HG02840 (cell line): ENCODE measurements around the gene USP15.
A peak's percentile ranks its signal among the peaks of the same experiment; 100 is the strongest.

ENCODE experiments used
- ATAC-seq: cut with Tn5 transposase; IDR thresholded peaks from one replicate; pipeline ENCODE4 v1.9.1; 2021; ENCODE audit warnings: mild to moderate bottlenecking, moderate library complexity, moderate number of reproducible peaks; ENCODE audit not compliant: unreplicated experiment, low FRiP score

Gene USP15

DNA sequence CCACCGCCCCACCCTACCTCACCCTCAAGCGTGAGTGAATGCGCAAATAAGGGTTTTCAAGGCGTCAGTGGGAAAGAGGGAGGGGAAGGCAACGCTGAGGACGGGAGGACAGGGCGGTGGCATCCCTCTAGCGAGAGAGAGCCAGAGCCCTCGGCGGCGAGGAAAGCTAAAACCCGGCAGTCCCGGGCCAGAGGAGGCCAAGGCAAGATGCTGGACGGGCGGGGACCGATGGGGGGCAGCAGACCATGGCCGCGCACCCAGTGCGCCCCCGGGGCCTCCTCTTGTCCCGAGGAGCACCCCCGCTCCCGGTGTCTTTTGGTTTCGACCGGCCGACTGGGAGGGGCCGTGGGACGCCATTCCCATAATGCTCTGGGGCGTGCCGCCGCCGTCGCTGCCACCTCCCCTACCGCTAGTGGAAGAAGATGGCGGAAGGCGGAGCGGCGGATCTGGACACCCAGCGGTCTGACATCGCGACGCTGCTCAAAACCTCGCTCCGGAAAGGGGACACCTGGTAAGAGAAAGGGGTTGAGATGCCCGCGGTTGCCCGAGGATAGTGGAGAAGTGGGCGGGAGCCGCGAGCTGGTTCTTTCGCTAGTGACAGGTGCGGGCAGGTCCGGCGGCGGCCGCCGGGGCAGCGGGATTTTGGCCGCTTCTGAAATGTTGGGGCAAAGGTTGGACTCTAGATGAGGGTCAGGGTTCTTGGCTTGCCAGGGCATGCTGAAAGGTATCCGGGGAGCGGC lies at the start of gene USP15:
Gene USP15 (plus strand): TSS at position 412 of the 740 bp plus-strand sequence. CDS start 11 bp downstream, at position 423.
- peak; percentile 82 for ATAC-seq

- no peak for ATAC-seq
Observed at GRCh38 chr12:62210422-62210821, 49.8 kb upstream of the USP15 start.

- no peak for ATAC-seq
Observed at GRCh38 chr12:62211510-62211909, 48.7 kb upstream of the USP15 start.

DNA sequence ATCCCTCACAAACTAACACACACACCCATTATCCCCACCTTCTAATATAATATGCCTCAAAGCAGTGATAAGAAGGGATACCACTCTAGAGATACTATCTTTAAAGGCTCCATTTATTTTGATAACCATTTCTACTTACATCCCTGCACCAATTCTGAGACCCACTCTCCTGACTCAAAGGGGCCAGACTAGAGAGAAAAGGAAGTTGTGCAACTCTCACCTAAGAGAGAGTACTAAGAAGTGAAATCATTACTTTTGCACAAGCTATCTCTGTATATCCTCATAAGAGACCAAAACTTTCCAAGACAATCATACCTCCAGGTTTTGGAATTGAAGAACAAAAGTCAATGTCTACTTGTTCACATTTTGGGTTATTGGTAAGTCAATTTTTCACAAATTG lies 45.4 kb upstream of the USP15 start:
- no peak for ATAC-seq

GRCh38 chr12:62215506-62215905 lies 44.7 kb upstream of the USP15 start:
- ATAC-seq: no peak

- no peak for ATAC-seq
Observed at GRCh38 chr12:62217466-62218194, 42.6 kb upstream of the USP15 start.

GRCh38 chr12:62221107-62221506 lies 39.1 kb upstream of the USP15 start:
- no peak for ATAC-seq

- ATAC-seq: no peak
Observed at GRCh38 chr12:62224601-62225000, 35.6 kb upstream of the USP15 start.

DNA sequence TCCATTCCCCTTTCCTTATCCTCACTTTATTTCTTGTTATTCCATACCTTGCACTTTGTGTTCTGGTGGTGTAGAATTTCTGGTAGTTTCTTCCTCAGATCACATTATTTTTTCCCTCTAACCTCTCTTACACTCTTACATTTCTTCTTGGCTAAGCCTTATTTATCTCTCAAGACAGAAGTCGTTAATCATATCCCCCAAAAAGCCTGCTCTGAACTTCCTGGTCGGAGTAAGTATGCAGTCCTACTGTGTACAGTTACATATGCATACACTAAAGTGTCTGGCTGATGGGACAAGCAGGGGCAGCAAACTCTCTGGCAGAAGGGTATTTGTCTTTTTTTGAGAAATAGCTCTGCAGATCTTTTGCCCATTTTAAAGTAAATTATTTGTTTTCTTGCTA lies 33.1 kb upstream of the USP15 start:
- ATAC-seq: no peak

DNA sequence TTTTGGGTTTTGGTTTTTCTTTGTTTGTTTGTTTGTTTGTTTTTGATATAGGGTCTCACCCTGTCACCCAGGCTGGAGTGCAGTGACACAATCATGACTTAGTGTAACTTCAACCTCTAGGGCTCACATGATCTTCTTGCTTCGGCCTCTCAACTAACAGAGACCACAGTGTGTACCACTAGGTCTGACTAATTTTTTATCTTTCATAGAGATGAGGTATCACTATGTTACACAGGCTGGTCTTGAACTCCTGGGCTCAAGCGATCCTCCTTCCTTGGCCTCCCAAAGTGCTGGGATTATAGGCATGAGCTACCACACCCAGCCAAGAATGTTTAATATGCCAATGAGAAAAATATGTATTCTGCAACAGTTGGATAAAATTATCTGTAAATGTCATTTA lies 29.6 kb upstream of the USP15 start:
- ATAC-seq: no peak

GRCh38 chr12:62232143-62232729 lies 28.0 kb upstream of the USP15 start:
- no peak for ATAC-seq

GRCh38 chr12:62233805-62234204 lies 26.4 kb upstream of the USP15 start:
- no peak for ATAC-seq

GRCh38 chr12:62239571-62239970 lies 20.6 kb upstream of the USP15 start:
- ATAC-seq: no peak

DNA sequence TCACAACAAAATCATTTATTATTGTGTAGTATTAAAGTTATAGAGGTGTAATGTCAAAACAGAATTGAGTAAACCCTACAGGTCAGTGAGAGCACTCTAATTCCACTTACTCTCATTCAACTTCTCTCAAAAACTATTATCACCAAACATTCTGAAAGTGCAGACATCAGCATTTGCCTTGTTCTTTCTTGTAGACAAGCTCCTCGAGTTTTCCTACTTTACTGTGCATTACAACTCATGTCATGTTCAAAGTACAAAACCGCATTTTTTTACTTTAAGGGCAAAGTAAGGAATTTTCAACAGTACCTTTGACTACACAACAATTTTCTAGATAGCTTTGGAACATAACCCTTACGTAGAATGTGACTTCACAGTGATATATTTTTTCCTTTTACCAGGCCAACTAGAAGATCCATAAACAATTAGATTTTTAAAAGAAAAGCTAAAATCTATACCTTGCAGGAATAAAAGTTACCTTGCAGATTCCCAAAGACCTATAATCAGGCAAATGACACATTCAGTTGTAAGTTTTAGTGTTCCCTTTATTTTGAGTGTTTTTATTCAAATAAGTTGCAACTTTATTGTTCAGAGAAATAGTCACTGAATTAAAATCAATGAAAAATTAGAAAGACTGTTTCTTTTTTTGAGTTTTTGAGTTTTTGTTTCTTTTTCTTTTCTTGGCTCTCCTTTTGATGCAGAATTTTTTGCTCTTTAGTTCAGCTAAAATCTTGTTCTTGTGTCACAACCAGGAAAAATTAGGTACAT lies 12.7 kb upstream of the USP15 start:
- ATAC-seq: no peak

GRCh38 chr12:62248873-62249272 lies 11.3 kb upstream of the USP15 start:
- ATAC-seq: no peak

DNA sequence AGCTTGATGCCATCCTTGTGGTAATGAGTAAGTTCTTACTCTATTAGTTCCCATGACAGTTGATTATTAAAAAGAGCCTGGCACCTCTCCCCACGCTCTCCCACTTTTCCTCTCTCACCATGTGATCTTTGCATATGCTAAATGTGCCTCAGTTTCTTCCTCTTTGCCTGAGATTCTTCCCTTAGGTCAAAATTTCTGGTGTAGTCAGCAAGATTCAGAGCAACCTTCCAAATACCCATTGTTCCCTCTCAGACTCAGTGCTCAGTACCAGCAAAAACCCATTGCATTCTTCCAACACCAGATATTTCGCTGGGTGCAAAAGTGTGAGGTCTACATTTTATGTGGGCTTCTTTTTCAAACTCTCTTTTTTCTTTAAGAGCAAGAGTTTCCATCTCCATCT lies 10.8 kb upstream of the USP15 start:
- no peak for ATAC-seq

- ATAC-seq: peak; percentile 88
Observed at GRCh38 chr12:62250671-62251608, 9.3 kb upstream of the USP15 start.

GRCh38 chr12:62251609-62251958 lies 8.6 kb upstream of the USP15 start:
- ATAC-seq: peak; percentile 25

DNA sequence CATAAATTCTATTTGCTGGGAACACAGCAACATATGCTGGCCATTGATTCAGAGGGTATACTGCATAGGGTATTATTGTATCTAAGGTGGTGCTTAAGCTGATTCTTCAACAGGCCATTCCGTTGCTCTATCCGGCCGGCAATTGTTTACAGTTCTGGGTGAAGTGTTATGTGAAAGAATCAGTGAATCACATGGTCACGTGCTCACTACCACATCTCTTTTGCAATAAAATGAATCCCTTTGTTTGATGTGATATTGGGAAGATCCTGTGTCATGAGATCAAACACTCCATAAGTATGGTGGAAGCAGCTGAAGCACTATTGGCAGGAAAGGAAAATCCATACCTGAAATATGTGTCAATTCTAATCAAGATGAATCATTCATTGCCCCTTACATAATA lies 7.6 kb upstream of the USP15 start:
- no peak for ATAC-seq

- ATAC-seq: no peak
Observed at GRCh38 chr12:62254967-62255366, 5.2 kb upstream of the USP15 start.
